Right renal cortex interstitium (tissue), 3 donors: ENCODE measurements around the gene NDUFAB1. TPM values are rescaled to one million over a fixed set of nuclear protein-coding genes. Genes with fewer than 3 reads are reported as not detected.
A peak's percentile ranks its signal among the peaks of the same experiment; 100 is the strongest.
"Not testable (repeated sequence)": the region's sequence is repeated elsewhere in the genome, so short reads cannot be mapped to it uniquely, and the experiment has no call there.

Experiments used
- DNase-seq, 3 donors: peaks; one replicate each; pipeline ENCODE4 v3.0.0-alpha.2; 2013; ENCODE audit warnings: low read depth in 3 of 3, low spot score in 2 of 3
- polyA plus RNA-seq, 3 donors: library from polyadenylated mRNA; unstranded; fragments of 120-200 nt; gene quantifications; one replicate each; pipeline ENCODE4 v1.2.1, GENCODE V29; 2013; ENCODE audit not compliant: insufficient read length in 3 of 3

Gene NDUFAB1
- polyA plus RNA-seq, result 100 to 1,000 TPM; 101 to 107 (median 103) TPM

GRCh38 chr16:23595951-23596720 is at the start of gene NDUFAB1:
NDUFAB1 (minus strand) TSS chr16:23596316; CDS start chr16:23596290, 26 bp downstream.
- peak; percentile 60 to 83 (median 69) for DNase-seq

GRCh38 chr16:23642246-23642774 is 46.2 kb upstream of the NDUFAB1 start:
- DNase-seq, result no peak

- DNase-seq, result peak; percentile 72 to 82 (median 76)
Measured at GRCh38 chr16:23640931-23641765, 45.0 kb upstream of the NDUFAB1 start, which contains the start of the genes DCTN5 and PALB2. DCTN5 (plus strand) TSS chr16:23641466; CDS start chr16:23641543, 77 bp downstream. PALB2 (minus strand) TSS chr16:23641310; CDS start chr16:23641157, 153 bp downstream.

GRCh38 chr16:23640615-23640930 is 44.5 kb upstream of the NDUFAB1 start:
- DNase-seq, result peak in 1 of 3 donors; percentile 2

- DNase-seq, result no peak
Measured at GRCh38 chr16:23635958-23636357, 39.8 kb upstream of the NDUFAB1 start.

GRCh38 chr16:23634461-23635036 is 38.4 kb upstream of the NDUFAB1 start:
- DNase-seq, result no peak

GRCh38 chr16:23631874-23632273 is 35.8 kb upstream of the NDUFAB1 start:
- DNase-seq, result not testable (repeated sequence)

- no peak for DNase-seq
Measured at GRCh38 chr16:23629516-23629915, 33.4 kb upstream of the NDUFAB1 start.

- no peak for DNase-seq
Measured at GRCh38 chr16:23624092-23624491, 28.0 kb upstream of the NDUFAB1 start.

- DNase-seq, result no peak
Measured at GRCh38 chr16:23615805-23616204, 19.7 kb upstream of the NDUFAB1 start.

GRCh38 chr16:23611936-23612335 is 15.8 kb upstream of the NDUFAB1 start:
- no peak for DNase-seq

- DNase-seq, result not testable (repeated sequence)
Measured at GRCh38 chr16:23610905-23611304, 14.8 kb upstream of the NDUFAB1 start.

GRCh38 chr16:23609929-23610328 is 13.8 kb upstream of the NDUFAB1 start:
- no peak for DNase-seq

- DNase-seq, result no peak
Measured at GRCh38 chr16:23608194-23608593, 12.1 kb upstream of the NDUFAB1 start.

GRCh38 chr16:23607726-23608125 is 11.6 kb upstream of the NDUFAB1 start:
- no peak for DNase-seq

GRCh38 chr16:23597003-23597756 is 1.1 kb upstream of the NDUFAB1 start:
- no peak for DNase-seq

- peak in 1 of 3 donors; percentile 4 for DNase-seq
Measured at GRCh38 chr16:23595246-23595950, 718 bp downstream of the NDUFAB1 start.

- no peak for DNase-seq
Measured at GRCh38 chr16:23594186-23594585, 1.9 kb downstream of the NDUFAB1 start.

- no peak for DNase-seq
Measured at GRCh38 chr16:23590181-23590580, 5.9 kb downstream of the NDUFAB1 start.

- no peak for DNase-seq
Measured at GRCh38 chr16:23587726-23588125, 8.4 kb downstream of the NDUFAB1 start.
